ENCODE measurements around the gene CCDC137. TPM values are rescaled to one million over a fixed set of nuclear protein-coding genes. Genes with fewer than 3 reads are reported as not detected.

The CCDC137 gene
- total and polyA plus RNA-seq, 2 donors, result 4.3 to 15.9 TPM

- WGBS, result 30% methylated on average over 19 of the region's 19 CpGs
- DNase-seq (ENCODE audit: extremely low spot score), result no peak
- Histone ChIP-seq H3K27ac (ENCODE audit: low read depth) (no peak overlapping the region), H3K36me3 (ENCODE audit: insufficient read depth) (peaks cover 5% of the 10 kb centered on the region), H3K4me1 (ENCODE audit: insufficient read depth) (no peaks in the 10 kb centered on the region), H3K4me3 (ENCODE audit: low read depth, low read length) (peak overlapping the region; percentile 85)
These were observed 16.1 kb downstream of the CCDC137 start for GRCh38 chr17:81682565-81683207.

GRCh38 chr17:81683208-81683583, 16.7 kb downstream of the CCDC137 start:
- Histone ChIP-seq H3K4me3 (ENCODE audit: low read depth, low read length) (peak overlapping the region; percentile 85), H3K36me3 (ENCODE audit: insufficient read depth) (peaks cover 7% of the 10 kb centered on the region), H3K27ac (ENCODE audit: low read depth) (peak overlapping the region; percentile 3), H3K4me1 (ENCODE audit: insufficient read depth) (no peaks in the 10 kb centered on the region)
- under 1% methylated on average over 37 of the region's 37 CpGs for WGBS
- DNase-seq (ENCODE audit: extremely low spot score), result no peak

- WGBS, result under 1% methylated on average over 112 of the region's 112 CpGs
- Histone ChIP-seq H3K36me3 (ENCODE audit: insufficient read depth) (peaks cover 9% of the 10 kb centered on the region), H3K27ac (ENCODE audit: low read depth) (peak within 1 kb of the TSS; percentile 31), H3K4me1 (ENCODE audit: insufficient read depth) (no peaks in the 10 kb centered on the region), H3K4me3 (ENCODE audit: low read depth, low read length) (peak within 1 kb of the TSS; percentile 98)
- DNase-seq (ENCODE audit: extremely low spot score), result peak; percentile 96
These were observed 17.3 kb downstream of the CCDC137 start, which contains the start of the genes ARL16 and HGS for GRCh38 chr17:81683584-81684441. Gene ARL16 (minus strand): TSS chr17:81683797. CDS start chr17:81683753, 44 bp downstream. Gene HGS (plus strand): TSS chr17:81684011. CDS start chr17:81684067, 56 bp downstream.

- WGBS, result 3% methylated on average over 16 of the region's 16 CpGs
- H3K27ac ChIP-seq (ENCODE audit: low read depth), result peak overlapping the region; percentile 31
- H3K4me3 ChIP-seq (ENCODE audit: low read depth, low read length), result peak overlapping the region; percentile 98
- H3K36me3 ChIP-seq (ENCODE audit: insufficient read depth), result peaks cover 9% of the 10 kb centered on the region
- H3K4me1 ChIP-seq (ENCODE audit: insufficient read depth), result no peaks in the 10 kb centered on the region
- no peak for DNase-seq (ENCODE audit: extremely low spot score)
These were observed 17.9 kb downstream of the CCDC137 start for GRCh38 chr17:81684442-81684911.

GRCh38 chr17:81685108-81685507, 18.6 kb downstream of the CCDC137 start:
- no peak for DNase-seq (ENCODE audit: extremely low spot score)
- 80% methylated on average over 12 of the region's 12 CpGs for WGBS
- Histone ChIP-seq H3K4me3 (ENCODE audit: low read depth, low read length) (peak overlapping the region; percentile 98), H3K27ac (ENCODE audit: low read depth) (no peak overlapping the region), H3K4me1 (ENCODE audit: insufficient read depth) (no peaks in the 10 kb centered on the region), H3K36me3 (ENCODE audit: insufficient read depth) (peaks cover 9% of the 10 kb centered on the region)

GRCh38 chr17:81686614-81687013, 20.1 kb downstream of the CCDC137 start:
- DNase-seq (ENCODE audit: extremely low spot score), result no peak
- Histone ChIP-seq H3K36me3 (ENCODE audit: insufficient read depth) (peaks cover 9% of the 10 kb centered on the region), H3K27ac (ENCODE audit: low read depth) (no peak overlapping the region), H3K4me3 (ENCODE audit: low read depth, low read length) (no peak overlapping the region), H3K4me1 (ENCODE audit: insufficient read depth) (no peaks in the 10 kb centered on the region)
- WGBS, result 91% methylated on average over 20 of the region's 20 CpGs

- 92% methylated on average over 41 of the region's 41 CpGs for WGBS
- Histone ChIP-seq H3K4me3 (ENCODE audit: low read depth, low read length) (no peak overlapping the region), H3K36me3 (ENCODE audit: insufficient read depth) (peaks cover 10% of the 10 kb centered on the region), H3K4me1 (ENCODE audit: insufficient read depth) (no peaks in the 10 kb centered on the region), H3K27ac (ENCODE audit: low read depth) (no peak overlapping the region)
- DNase-seq (ENCODE audit: extremely low spot score), result no peak
These were observed 21.4 kb downstream of the CCDC137 start for GRCh38 chr17:81687770-81688541.

- Histone ChIP-seq H3K4me3 (ENCODE audit: low read depth, low read length) (no peak overlapping the region), H3K36me3 (ENCODE audit: insufficient read depth) (peaks cover 10% of the 10 kb centered on the region), H3K27ac (ENCODE audit: low read depth) (no peak overlapping the region), H3K4me1 (ENCODE audit: insufficient read depth) (no peaks in the 10 kb centered on the region)
- 89% methylated on average over 14 of the region's 14 CpGs for WGBS
- DNase-seq (ENCODE audit: extremely low spot score), result no peak
These were observed 22.1 kb downstream of the CCDC137 start for GRCh38 chr17:81688616-81689015.

- DNase-seq (ENCODE audit: extremely low spot score), result no peak
- H3K27ac ChIP-seq (ENCODE audit: low read depth), result no peak overlapping the region
- 93% methylated on average over 18 of the region's 18 CpGs for WGBS
- H3K4me3 ChIP-seq (ENCODE audit: low read depth, low read length), result no peak overlapping the region
- no peaks in the 10 kb centered on the region for H3K4me1 ChIP-seq (ENCODE audit: insufficient read depth)
- peaks cover 13% of the 10 kb centered on the region for H3K36me3 ChIP-seq (ENCODE audit: insufficient read depth)
These were observed 23.5 kb downstream of the CCDC137 start for GRCh38 chr17:81690066-81690465.

GRCh38 chr17:81690549-81690948, 24.0 kb downstream of the CCDC137 start:
- Histone ChIP-seq H3K36me3 (ENCODE audit: insufficient read depth) (peaks cover 13% of the 10 kb centered on the region), H3K4me1 (ENCODE audit: insufficient read depth) (no peaks in the 10 kb centered on the region), H3K4me3 (ENCODE audit: low read depth, low read length) (no peak overlapping the region), H3K27ac (ENCODE audit: low read depth) (no peak overlapping the region)
- DNase-seq (ENCODE audit: extremely low spot score), result no peak
- WGBS, result 90% methylated on average over 17 of the region's 17 CpGs

GRCh38 chr17:81691196-81691595, 24.7 kb downstream of the CCDC137 start:
- no peak for DNase-seq (ENCODE audit: extremely low spot score)
- Histone ChIP-seq H3K27ac (ENCODE audit: low read depth) (no peak overlapping the region), H3K4me3 (ENCODE audit: low read depth, low read length) (no peak overlapping the region), H3K4me1 (ENCODE audit: insufficient read depth) (no peaks in the 10 kb centered on the region), H3K36me3 (ENCODE audit: insufficient read depth) (peaks cover 18% of the 10 kb centered on the region)
- WGBS, result 91% methylated on average over 18 of the region's 18 CpGs

- Histone ChIP-seq H3K27ac (ENCODE audit: low read depth) (no peak overlapping the region), H3K36me3 (ENCODE audit: insufficient read depth) (peaks cover 19% of the 10 kb centered on the region), H3K4me1 (ENCODE audit: insufficient read depth) (no peaks in the 10 kb centered on the region), H3K4me3 (ENCODE audit: low read depth, low read length) (no peak overlapping the region)
- WGBS, result 97% methylated on average over 20 of the region's 20 CpGs
- DNase-seq (ENCODE audit: extremely low spot score), result no peak
These were observed 25.1 kb downstream of the CCDC137 start for GRCh38 chr17:81691608-81692007.

- Histone ChIP-seq H3K27ac (ENCODE audit: low read depth) (no peak overlapping the region), H3K4me1 (ENCODE audit: insufficient read depth) (no peaks in the 10 kb centered on the region), H3K36me3 (ENCODE audit: insufficient read depth) (peaks cover 15% of the 10 kb centered on the region), H3K4me3 (ENCODE audit: low read depth, low read length) (no peak overlapping the region)
- DNase-seq (ENCODE audit: extremely low spot score), result no peak
- WGBS, result 87% methylated on average over 35 of the region's 35 CpGs
These were observed 27.1 kb downstream of the CCDC137 start for GRCh38 chr17:81693509-81694210.

All from urinary bladder (tissue), 4 donors.